GM12878 (cell line): Measurements from ENCODE around the gene HK1. TPM values are rescaled to one million over a fixed set of nuclear protein-coding genes. Genes with fewer than 3 reads are reported as not detected.

Source experiments
- ATAC-seq: fragments of 200-7000 bp; cut with Tn5 transposase; 3 replicates; pipeline ENCODE4 v1.9.1; 2020; ENCODE audit warnings: mild to moderate bottlenecking, moderate library complexity
- BruUV-seq: library from RNA; stranded (reverse); fragments of 400-500 nt; replicated peaks from 2 replicates; lab custom pipeline; 2021; lab: Mats Ljungman, UMichigan
- CTCF ChIA-PET: fragments of 300-600 bp; sonication (Branson Sonifier 250); formaldehyde crosslinking; extraction: SDS; loops from one replicate; lab custom pipeline; 2021; ENCODE audit warnings: inconsistent platforms; lab: Yijun Ruan, JAX
- POLR2A ChIA-PET: fragments of 350-600 bp; formaldehyde crosslinking; extraction: SDS; loops from one replicate; lab custom pipeline; 2021; ENCODE audit warnings: inconsistent platforms; lab: Charles Lee
- RAD21 ChIA-PET: fragments of 300-600 bp; sonication (Branson Sonifier 250); formaldehyde crosslinking; loops from one replicate; lab custom pipeline; 2023; ENCODE audit warnings: antibody characterized with exemption; ENCODE audit not compliant: unreplicated experiment; lab: Charles Lee
- SMC1A ChIA-PET: fragments of 300-600 bp; sonication (Branson Sonifier 250); formaldehyde crosslinking; loops from one replicate; lab custom pipeline; 2023; ENCODE audit not compliant: unreplicated experiment, uncharacterized antibody; lab: Charles Lee
- DNase-seq: peaks from one replicate; pipeline ENCODE4 v3.0.0-alpha.2; 2011; ENCODE audit warnings: low read depth, low spot score
- FAIRE-seq: peaks from 3 replicates; lab custom pipeline; 2011; peaks lifted over from hg19 to GRCh38; lab: Jason Lieb, UNC
- H2AFZ ChIP-seq: 2 replicates; pipeline ENCODE4 v1.6.0; 2011; ENCODE audit warnings: low read depth, low read length, control low read depth; ENCODE audit not compliant: control insufficient read depth
- H3K27ac ChIP-seq: 2 replicates; pipeline ENCODE4 v1.5.1; 2011; ENCODE audit warnings: control low read depth; ENCODE audit not compliant: control insufficient read depth, insufficient read depth
- H3K27me3 ChIP-seq, 2 experiments: replicated peaks in 1 of 2; 2 replicates each; pipeline versions ENCODE4 v1.6.0 to v1.6.1; 2011; ENCODE audit warnings: low read length in 1 of 2; ENCODE audit not compliant: control insufficient read depth in 2 of 2, insufficient read depth in 2 of 2
- H3K36me3 ChIP-seq, 2 experiments: 2 replicates each; pipeline ENCODE4 v1.5.1; 2011; ENCODE audit warnings: low read length in 1 of 2; ENCODE audit not compliant: control insufficient read depth in 2 of 2, insufficient read depth in 2 of 2
- H3K4me1 ChIP-seq: 2 replicates; pipeline ENCODE4 v1.6.1; 2011; ENCODE audit warnings: mild to moderate bottlenecking, low read length, moderate library complexity, mixed read lengths; ENCODE audit not compliant: control insufficient read depth, insufficient read depth
- H3K4me2 ChIP-seq: 2 replicates; pipeline ENCODE4 v1.6.0; 2011; ENCODE audit warnings: control low read depth; ENCODE audit not compliant: control insufficient read depth, insufficient read depth
- H3K4me3 ChIP-seq: fragments of 200-600 bp; sonication (generic); 2 replicates; pipeline ENCODE4 v1.5.1; 2016
- H3K79me2 ChIP-seq: 2 replicates; pipeline ENCODE4 v1.6.0; 2011; ENCODE audit warnings: low read length; ENCODE audit not compliant: control insufficient read depth, insufficient read depth
- H3K9ac ChIP-seq: 2 replicates; pipeline ENCODE4 v1.8.0; 2011; ENCODE audit warnings: low read length, control low read depth, mixed read lengths; ENCODE audit not compliant: control insufficient read depth, insufficient read depth
- H3K9me3 ChIP-seq: replicated peaks from 3 replicates; pipeline ENCODE4 v1.5.1; 2011; ENCODE audit warnings: mild to moderate bottlenecking, low read length; ENCODE audit not compliant: control insufficient read depth, insufficient read depth
- H4K20me1 ChIP-seq: 2 replicates; pipeline ENCODE4 v1.6.0; 2011; ENCODE audit not compliant: control insufficient read depth, insufficient read depth
- ASH2L ChIP-seq: fragments of 300-600, 200-600 bp; sonication (generic); IDR thresholded peaks from 2 replicates; pipeline ENCODE4 v1.6.1; 2017; ENCODE audit warnings: low read depth, mild to moderate bottlenecking, borderline replicate concordance
- CBX5 ChIP-seq: sonication (generic); IDR thresholded peaks from 2 replicates; pipeline ENCODE4 v1.6.1; 2016; ENCODE audit warnings: low read depth, moderate library complexity, mild to moderate bottlenecking, inconsistent platforms
- ETV6 ChIP-seq, 2 experiments: fragments of 450-650 bp in 1 of 2; IDR thresholded peaks in 1 of 2; conservative IDR thresholded peaks in 1 of 2; 2 replicates each; pipeline ENCODE4 v1.6.1; 2014; ENCODE audit warnings: antibody characterized with exemption in 1 of 2, borderline replicate concordance in 1 of 2, low read depth in 1 of 2, mild to moderate bottlenecking in 1 of 2, moderate library complexity in 1 of 2
- GATAD2B ChIP-seq: fragments of 450-650 bp; conservative IDR thresholded peaks from 2 replicates; pipeline ENCODE4 v1.6.1; 2017; ENCODE audit warnings: low read depth, mild to moderate bottlenecking, moderate library complexity
- IKZF2 ChIP-seq, 2 experiments: fragments of 450-650 bp; IDR thresholded peaks; 2 replicates each; pipeline ENCODE4 v1.6.1; 2017; ENCODE audit warnings: mild to moderate bottlenecking in 2 of 2, moderate library complexity in 2 of 2
- IRF3 ChIP-seq: fragments of 450-650 bp; IDR thresholded peaks from 2 replicates; pipeline ENCODE4 v1.6.1; 2014; ENCODE audit warnings: mild to moderate bottlenecking
- LARP7 ChIP-seq: fragments of 450-650 bp; IDR thresholded peaks from 2 replicates; pipeline ENCODE4 v1.6.1; 2017; ENCODE audit warnings: mild to moderate bottlenecking
- MYC ChIP-seq: IDR thresholded peaks from 2 replicates; pipeline ENCODE4 v1.6.1; 2011; ENCODE audit warnings: mild to moderate bottlenecking, low read length, moderate library complexity, inconsistent platforms; ENCODE audit not compliant: insufficient read depth, insufficient replicate concordance, insufficient read length, severe bottlenecking
- NFYB ChIP-seq: IDR thresholded peaks from 2 replicates; pipeline ENCODE4 v1.6.1; 2011; ENCODE audit warnings: low read depth, mild to moderate bottlenecking, low read length, improper control_type of control experiment, moderate library complexity; ENCODE audit not compliant: insufficient read depth
- POU2F2 ChIP-seq: IDR thresholded peaks from 3 replicates; pipeline ENCODE4 v1.6.1; 2011; ENCODE audit warnings: low read depth, mild to moderate bottlenecking, low read length, borderline replicate concordance
- RBBP5 ChIP-seq: fragments of 200-600 bp; sonication (generic); conservative IDR thresholded peaks from 2 replicates; pipeline ENCODE4 v1.6.1; 2016
- RELA ChIP-seq: fragments of 450-650 bp; IDR thresholded peaks from 2 replicates; pipeline ENCODE4 v1.8.0; 2014; ENCODE audit warnings: borderline replicate concordance; ENCODE audit not compliant: partially characterized antibody
- SIX5 ChIP-seq: IDR thresholded peaks from 2 replicates; pipeline ENCODE4 v1.6.1; 2011; ENCODE audit warnings: mild to moderate bottlenecking, low read depth, low read length, moderate library complexity; ENCODE audit not compliant: severe bottlenecking
- SMAD1 ChIP-seq: fragments of 450-650 bp; IDR thresholded peaks from 2 replicates; pipeline ENCODE4 v1.6.1; 2018; ENCODE audit warnings: mild to moderate bottlenecking, low read depth; ENCODE audit not compliant: partially characterized antibody
- SMAD5 ChIP-seq: IDR thresholded peaks from 2 replicates; pipeline ENCODE4 v1.6.1; 2016; ENCODE audit warnings: antibody characterized with exemption, low read depth
- SMARCA5 ChIP-seq: fragments of 450-650 bp; IDR thresholded peaks from 2 replicates; pipeline ENCODE4 v1.6.1; 2017; ENCODE audit warnings: mild to moderate bottlenecking
- SPI1 ChIP-seq: IDR thresholded peaks from 2 replicates; pipeline ENCODE4 v1.6.1; 2011; ENCODE audit warnings: low read depth, mild to moderate bottlenecking, low read length, moderate library complexity, borderline replicate concordance; ENCODE audit not compliant: insufficient read depth
- ZNF217 ChIP-seq: fragments of 450-650 bp; IDR thresholded peaks from 2 replicates; pipeline ENCODE4 v1.6.1; 2017; ENCODE audit warnings: antibody characterized with exemption, mild to moderate bottlenecking
- WGBS: methylation state at CpG from one replicate; pipeline ENCODE4 v1.1.6; 2016; ENCODE audit warnings: low lambda C conversion rate; ENCODE audit not compliant: insufficient replicate concordance, insufficient coverage; ENCODE audit errors: missing lambda C conversion rate; 5-methylcytosine and 5-hydroxymethylcytosine counted together
- in situ Hi-C: fragments of 300-500 bp; cut with MboI; formaldehyde crosslinking; loops from 9 replicates; pipeline ENCODE4 v1.14.3; 2018; ENCODE audit warnings: mixed read lengths
- intact Hi-C: fragments of 100-400 bp; cut with micrococcal nuclease; formaldehyde crosslinking; loops from one replicate; pipeline ENCODE4 v1.14.2; 2022; ENCODE audit not compliant: unreplicated experiment
- polyA plus RNA-seq, 11 experiments: library from polyadenylated mRNA; depleted of rRNA in 4 of 11; unstranded in 6 of 11; stranded (reverse) in 5 of 11; fragments of >200 nt; fragmentation: Nextera tagmentation in 4 of 11; fragmentation: Illumina TruSeq in 1 of 11; extraction: Ambion mirVana in 4 of 11; extraction: Trizol in 1 of 11; gene quantifications; 1 replicate in 1 of 11; 2 replicates in 10 of 11; pipeline versions ENCODE4 v1.2.1 to v1.2.3, GENCODE V29; 2011 to 2016; ENCODE audit warnings: inconsistent platforms in 2 of 11, missing spikeins in 2 of 11, low read depth in 1 of 11
- total RNA-seq, 4 experiments: library from RNA; depleted of rRNA in 3 of 4; stranded (reverse); fragments of >200 nt in 3 of 4; fragmentation: Illumina TruSeq in 1 of 4; extraction: Trizol in 1 of 4; gene quantifications; 2 replicates each; pipeline versions ENCODE4 v1.2.1 to v1.2.3, GENCODE V29; 2013 to 2021
- TF ChIP-seq, protein P1 (sequence below): fragments of 450-650 bp; IDR thresholded peaks from 2 replicates; pipeline ENCODE4 v1.6.1; 2017; ENCODE audit warnings: low read depth, mild to moderate bottlenecking, moderate library complexity

The HK1 gene
- total and polyA plus RNA-seq, 10 of the 15 experiments (the other 5 are each of a cell fraction or from before 2014, with no cell fraction given), result 3.4 to 77.3 (median 46.6) TPM

DNA sequence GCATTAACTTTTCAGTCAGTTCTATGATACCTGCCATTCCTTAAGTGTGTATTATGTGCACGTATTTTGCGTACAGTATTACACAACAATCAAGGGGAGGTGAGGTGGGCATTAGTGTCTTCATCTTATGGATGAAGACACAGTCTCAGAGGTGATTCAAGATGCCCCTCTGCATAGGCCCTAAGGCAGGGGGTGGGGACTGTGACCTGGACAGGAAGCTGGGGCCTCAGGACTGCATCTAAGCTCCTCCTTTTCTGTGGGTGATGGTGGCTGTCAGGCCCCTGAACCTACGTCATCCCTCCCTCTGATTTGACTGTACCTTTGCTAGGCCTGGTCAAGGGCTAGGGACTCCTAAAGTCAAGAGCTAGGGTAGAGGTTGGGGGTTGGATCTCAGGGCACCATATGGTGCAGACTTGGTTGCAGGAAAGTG is 38.9 kb downstream of the HK1 start (continued):
- TF ChIP-seq SPI1 (no peak), SMAD1 (no peak), ETV6 (conservative IDR thresholded peaks at IDR 0.05 in 1 of 2, IDR thresholded peaks at IDR 0.05 in 1 of 2; ENCODE audit: borderline replicate concordance in 1 of 2, low read depth in 1 of 2) (0 out of 4 replicates have a peak, but pooled peaks of 1 of the 2 experiments have one; percentile 27), LARP7 (no peak)
- TF ChIP-seq, all 136 proteins: peak for 9

GRCh38 chr10:69317626-69318105 is 39.4 kb downstream of the HK1 start:
- peak; percentile 54; the same call in 2 of the 3 replicates for ATAC-seq
- ChIA-PET RAD21 (interaction anchor here (1.1 to 1.8 kb wide), 7 partner anchors 10 to 829 kb away, joined by 3 to 9 read pairs (median 4); partner anchors contain the start of gene TYSND1), SMC1A (interaction anchor here (0.8 to 4.6 kb wide), 6 partner anchors 10 to 75 kb away, joined by 3 to 24 read pairs (median 4); partner anchors contain the start of gene HK1), CTCF (interaction anchor here (0.7 to 3.8 kb wide), 6 partner anchors 10 to 313 kb away, joined by 3 to 23 read pairs (median 3); no protein-coding TSS in a partner anchor), POLR2A (interaction anchor here (0.9 to 4.2 kb wide), 4 partner anchors 10 to 142 kb away, joined by 3 to 27 read pairs (median 3); no protein-coding TSS in a partner anchor)
- H3K4me1 ChIP-seq, result peaks cover 18% of the 10 kb centered on the region
- H3K36me3 ChIP-seq, result no peaks in the 10 kb centered on the region; a peak in 1 of 4 replicates
- H3K27me3 ChIP-seq, result no peaks in the 10 kb centered on the region
- H3K4me2 ChIP-seq, result peak overlapping the region; percentile 95
- in situ Hi-C loops (no loop called here), intact Hi-C loops (loop anchor here (10.0 kb wide), 1 partner anchor 323 kb away; no protein-coding TSS in a partner anchor)
- FAIRE-seq, result no peak
- no peaks in the 10 kb centered on the region for H3K9me3 ChIP-seq
- DNase-seq, result no peak
- H3K27ac ChIP-seq, result peak overlapping the region; percentile 85
- peak overlapping the region; percentile 93 for H3K4me3 ChIP-seq
- H3K79me2 ChIP-seq, result peaks cover 37% of the 10 kb centered on the region
- BruUV-seq, result no TSS peak
- H2AFZ ChIP-seq, result peak overlapping the region; percentile 75
- peaks cover 4% of the 10 kb centered on the region for H4K20me1 ChIP-seq
- peak overlapping the region; percentile 84 for H3K9ac ChIP-seq
- WGBS, result under 1% methylated on average over 8 of the region's 8 CpGs
- TF ChIP-seq ETV6 (conservative IDR thresholded peaks at IDR 0.05 in 1 of 2, IDR thresholded peaks at IDR 0.05 in 1 of 2; ENCODE audit: borderline replicate concordance in 1 of 2, low read depth in 1 of 2) (0 out of 4 replicates have a peak, but pooled peaks of 1 of the 2 experiments have one; percentile 9), MYC (no peak), RELA (no peak), NFYB (no peak), ASH2L (no peak), SMARCA5 (0 out of 2 replicates have a peak, but pooled peaks have one; percentile 13), SIX5 (no peak), CBX5 (no peak), IRF3 (no peak), GATAD2B (no peak), POU2F2 (no peak), RBBP5 (no peak), ZNF217 (no peak), IKZF2 (IDR thresholded peaks at IDR 0.05) (0 out of 4 replicates have a peak, but pooled peaks of 1 of the 2 experiments have one; percentile 21), SMAD5 (no peak)
- TF ChIP-seq, protein P1, sequence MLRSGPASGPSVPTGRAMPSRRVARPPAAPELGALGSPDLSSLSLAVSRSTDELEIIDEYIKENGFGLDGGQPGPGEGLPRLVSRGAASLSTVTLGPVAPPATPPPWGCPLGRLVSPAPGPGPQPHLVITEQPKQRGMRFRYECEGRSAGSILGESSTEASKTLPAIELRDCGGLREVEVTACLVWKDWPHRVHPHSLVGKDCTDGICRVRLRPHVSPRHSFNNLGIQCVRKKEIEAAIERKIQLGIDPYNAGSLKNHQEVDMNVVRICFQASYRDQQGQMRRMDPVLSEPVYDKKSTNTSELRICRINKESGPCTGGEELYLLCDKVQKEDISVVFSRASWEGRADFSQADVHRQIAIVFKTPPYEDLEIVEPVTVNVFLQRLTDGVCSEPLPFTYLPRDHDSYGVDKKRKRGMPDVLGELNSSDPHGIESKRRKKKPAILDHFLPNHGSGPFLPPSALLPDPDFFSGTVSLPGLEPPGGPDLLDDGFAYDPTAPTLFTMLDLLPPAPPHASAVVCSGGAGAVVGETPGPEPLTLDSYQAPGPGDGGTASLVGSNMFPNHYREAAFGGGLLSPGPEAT, result no peak
